ENCODE data around the gene CPLANE2.
"Not testable (repeated sequence)": the region's sequence is repeated elsewhere in the genome, so short reads cannot be mapped to it uniquely, and the experiment has no call there.

Gene CPLANE2

GRCh38 chr1:16230744-16231143 is 6.2 kb downstream of the CPLANE2 start:
- no peak overlapping the region for H3K4me3 ChIP-seq (ENCODE audit: low read length)
- DNase-seq (ENCODE audit: low read depth), result no peak
- TF ChIP-seq CTCF (conservative IDR thresholded peaks at IDR 0.05; ENCODE audit: low read length), result no peak

DNA sequence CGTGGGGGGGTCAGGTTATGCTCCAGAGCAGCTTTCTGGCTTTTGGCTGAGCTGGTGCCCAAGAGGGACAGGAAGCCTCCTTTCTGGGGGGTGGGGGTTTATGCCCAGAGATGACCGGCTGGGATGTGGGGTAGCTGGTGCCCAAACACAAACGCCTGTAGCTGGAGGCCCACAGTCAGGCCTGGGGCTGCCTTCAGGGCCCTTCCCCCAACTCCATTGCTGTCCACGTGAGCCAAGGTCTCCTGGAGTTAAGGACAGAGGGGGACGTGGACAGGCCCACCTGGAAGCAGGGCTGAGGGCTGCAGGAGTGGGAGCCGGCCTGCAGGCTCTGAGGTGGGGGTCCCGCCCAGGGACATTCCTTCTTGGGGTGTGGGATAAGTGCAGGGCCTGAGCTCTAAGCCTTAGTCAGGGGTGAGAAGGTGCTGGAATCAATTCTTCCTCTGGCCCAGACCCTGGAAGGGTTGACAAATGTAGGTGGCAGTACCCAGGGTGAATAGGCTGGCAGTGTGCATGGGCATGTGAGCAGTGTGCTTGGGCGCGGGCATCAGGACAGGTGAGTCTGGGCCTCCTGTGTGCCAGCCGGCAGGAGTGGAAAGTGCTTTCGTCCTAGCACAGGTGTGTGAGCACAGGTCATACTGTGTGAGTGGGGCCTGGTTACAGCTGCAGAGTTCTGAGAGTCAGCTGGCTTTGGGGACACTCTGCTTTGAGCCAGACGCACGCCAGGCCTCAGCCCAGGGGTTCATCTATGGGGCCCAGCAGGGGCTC is 6.8 kb downstream of the CPLANE2 start:
- TF ChIP-seq CTCF (conservative IDR thresholded peaks at IDR 0.05; ENCODE audit: low read length), result no peak
- DNase-seq (ENCODE audit: low read depth), result no peak
- H3K4me3 ChIP-seq (ENCODE audit: low read length), result no peak overlapping the region

GRCh38 chr1:16226490-16227179 is 10.3 kb downstream of the CPLANE2 start:
- H3K4me3 ChIP-seq (ENCODE audit: low read length), result no peak overlapping the region
- TF ChIP-seq CTCF (conservative IDR thresholded peaks at IDR 0.05; ENCODE audit: low read length), result no peak
- no peak for DNase-seq (ENCODE audit: low read depth)

- TF ChIP-seq CTCF (conservative IDR thresholded peaks at IDR 0.05; ENCODE audit: low read length), result no peak
- H3K4me3 ChIP-seq (ENCODE audit: low read length), result no peak overlapping the region
These were observed 10.9 kb downstream of the CPLANE2 start for GRCh38 chr1:16226129-16226489.

GRCh38 chr1:16224472-16224871 is 12.5 kb downstream of the CPLANE2 start:
- no peak for TF ChIP-seq CTCF (conservative IDR thresholded peaks at IDR 0.05; ENCODE audit: low read length)
- no peak overlapping the region for H3K4me3 ChIP-seq (ENCODE audit: low read length)
- no peak for DNase-seq (ENCODE audit: low read depth)

More at GRCh38 chr1:16226129-16226489, 10.9 kb downstream of the CPLANE2 start:
- DNase-seq (ENCODE audit: low read depth), result no peak

DNA sequence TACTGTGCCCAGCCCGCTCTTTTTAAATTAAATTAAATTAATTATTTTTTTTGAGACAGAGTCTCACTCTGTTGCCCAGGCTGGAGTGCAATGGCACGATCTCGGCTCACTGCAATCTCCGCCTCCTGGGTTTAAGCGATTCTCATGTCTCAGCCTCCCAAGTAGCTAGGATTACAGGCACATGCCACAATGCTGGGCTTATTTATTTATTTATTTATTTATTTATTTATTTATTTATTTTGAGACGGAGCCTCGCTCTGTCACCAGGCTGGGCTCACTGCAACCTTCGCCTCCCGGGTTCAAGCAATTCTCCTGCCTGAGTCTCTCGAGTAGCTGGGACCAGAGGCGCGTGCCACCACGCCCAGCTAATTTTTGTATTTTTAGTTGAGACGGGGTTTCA is 14.3 kb downstream of the CPLANE2 start:
- DNase-seq (ENCODE audit: low read depth); H3K4me3 ChIP-seq (ENCODE audit: low read length): not testable (repeated sequence)

GRCh38 chr1:16221499-16221898 is 15.5 kb downstream of the CPLANE2 start:
- TF ChIP-seq CTCF (conservative IDR thresholded peaks at IDR 0.05; ENCODE audit: low read length), result no peak
- no peak overlapping the region for H3K4me3 ChIP-seq (ENCODE audit: low read length)
- no peak for DNase-seq (ENCODE audit: low read depth)

Measured in AG10803 (cell line).